ENCODE measurements around the gene PIGM. TPM values are rescaled to one million over a fixed set of nuclear protein-coding genes. Genes with fewer than 3 reads are reported as not detected.

Gene PIGM
- total and polyA plus RNA-seq, 4 donors, result 8.8 to 19.2 (median 12.3) TPM

DNA sequence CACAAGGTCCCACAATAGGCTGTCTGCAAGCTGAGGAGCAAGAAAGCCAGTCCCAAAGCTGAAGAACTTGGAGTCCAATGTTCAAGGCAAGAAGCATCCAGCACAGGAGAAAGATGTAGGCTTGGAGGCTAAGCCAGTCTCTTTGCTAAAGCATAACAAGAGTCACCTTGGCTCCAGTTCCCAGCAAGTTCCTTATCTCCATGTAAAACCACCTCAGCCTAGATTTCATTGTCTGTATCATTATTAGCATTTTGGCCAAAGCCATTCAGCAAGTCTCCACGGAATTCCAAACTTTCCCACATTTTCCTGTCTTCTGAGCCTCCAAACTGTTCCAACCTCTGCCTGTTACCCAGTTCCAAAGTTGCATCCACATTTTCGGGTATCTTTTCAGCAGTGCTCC, 36.9 kb downstream of the PIGM start:
- no peaks in the 10 kb centered on the region for H3K9me3 ChIP-seq (ENCODE audit: control insufficient read depth, insufficient read depth, low read length)
- no peak overlapping the region for H3K27ac ChIP-seq (ENCODE audit: low read depth, low read length)
- no peak for DNase-seq (ENCODE audit: low read depth in 4 of 6, low spot score in 6 of 6)
- H3K36me3 ChIP-seq (ENCODE audit: control insufficient read depth, insufficient read depth, low read length), result no peaks in the 10 kb centered on the region
- no peaks in the 10 kb centered on the region for H3K4me1 ChIP-seq (ENCODE audit: control insufficient read depth, insufficient read depth, low read length)
- no peak overlapping the region for H3K4me3 ChIP-seq (ENCODE audit: low read depth, low read length)
- H3K27me3 ChIP-seq (ENCODE audit: control insufficient read depth, insufficient read depth, low read length), result no peaks in the 10 kb centered on the region
- WGBS (ENCODE audit: insufficient coverage), result 80% methylated on average over 1 of the region's 2 CpGs

DNA sequence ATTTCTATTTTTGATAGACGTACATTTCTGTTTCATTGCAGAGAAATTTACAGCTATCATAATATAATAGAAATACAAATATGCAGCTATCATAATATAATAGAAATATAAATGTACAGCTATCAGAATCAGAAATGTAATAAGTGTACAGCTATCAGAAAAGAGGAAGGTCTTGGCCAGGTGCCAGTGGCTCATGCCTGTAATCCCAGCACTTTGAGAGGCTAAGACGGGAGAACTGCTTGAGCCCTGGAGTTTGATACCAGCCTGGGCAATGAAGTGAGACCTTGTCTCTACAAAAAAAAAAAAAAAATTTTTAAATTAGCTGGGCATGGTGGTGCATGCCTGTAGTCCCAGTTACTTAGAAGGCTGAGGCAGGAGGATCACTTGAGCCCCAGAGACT, 37.9 kb downstream of the PIGM start:
- H3K36me3 ChIP-seq (ENCODE audit: control insufficient read depth, insufficient read depth, low read length), result no peaks in the 10 kb centered on the region
- H3K4me3 ChIP-seq (ENCODE audit: low read depth, low read length), result no peak overlapping the region
- no peaks in the 10 kb centered on the region for H3K4me1 ChIP-seq (ENCODE audit: control insufficient read depth, insufficient read depth, low read length)
- DNase-seq (ENCODE audit: low read depth in 4 of 6, low spot score in 6 of 6), result no peak
- H3K27ac ChIP-seq (ENCODE audit: low read depth, low read length), result no peak overlapping the region
- 43% methylated on average over 1 of the region's 2 CpGs for WGBS (ENCODE audit: insufficient coverage)
- H3K27me3 ChIP-seq (ENCODE audit: control insufficient read depth, insufficient read depth, low read length), result no peaks in the 10 kb centered on the region
- H3K9me3 ChIP-seq (ENCODE audit: control insufficient read depth, insufficient read depth, low read length), result no peaks in the 10 kb centered on the region

DNA sequence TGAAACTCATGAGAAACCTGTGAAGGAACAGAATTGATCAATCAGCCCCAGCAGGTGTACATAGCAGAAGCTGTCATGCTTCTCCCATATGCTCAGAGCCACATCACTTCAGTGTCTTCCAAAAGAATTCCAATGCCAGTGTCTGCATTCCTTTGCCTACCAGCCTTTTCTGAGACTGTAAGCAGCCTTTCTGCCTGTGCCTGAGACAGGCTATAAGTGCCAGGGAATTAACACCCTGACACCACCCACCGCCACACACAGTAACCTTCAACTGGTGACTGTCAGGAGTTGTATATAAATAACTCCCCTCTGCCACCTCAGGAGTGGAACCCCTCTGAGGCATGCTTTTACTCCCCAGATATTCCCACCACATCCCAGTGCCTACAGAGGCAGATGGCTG, 39.6 kb downstream of the PIGM start:
- H3K36me3 ChIP-seq (ENCODE audit: control insufficient read depth, insufficient read depth, low read length), result no peaks in the 10 kb centered on the region
- no peaks in the 10 kb centered on the region for H3K9me3 ChIP-seq (ENCODE audit: control insufficient read depth, insufficient read depth, low read length)
- no peaks in the 10 kb centered on the region for H3K4me1 ChIP-seq (ENCODE audit: control insufficient read depth, insufficient read depth, low read length)
- no peak overlapping the region for H3K4me3 ChIP-seq (ENCODE audit: low read depth, low read length)
- H3K27me3 ChIP-seq (ENCODE audit: control insufficient read depth, insufficient read depth, low read length), result no peaks in the 10 kb centered on the region
- peak in 2 of 6 donors; percentile 12 to 51 for DNase-seq (ENCODE audit: low read depth in 4 of 6, low spot score in 6 of 6)
- no peak overlapping the region for H3K27ac ChIP-seq (ENCODE audit: low read depth, low read length)
- WGBS (ENCODE audit: insufficient coverage), result no CpG with 5 or more reads among the region's 1 CpG

DNA sequence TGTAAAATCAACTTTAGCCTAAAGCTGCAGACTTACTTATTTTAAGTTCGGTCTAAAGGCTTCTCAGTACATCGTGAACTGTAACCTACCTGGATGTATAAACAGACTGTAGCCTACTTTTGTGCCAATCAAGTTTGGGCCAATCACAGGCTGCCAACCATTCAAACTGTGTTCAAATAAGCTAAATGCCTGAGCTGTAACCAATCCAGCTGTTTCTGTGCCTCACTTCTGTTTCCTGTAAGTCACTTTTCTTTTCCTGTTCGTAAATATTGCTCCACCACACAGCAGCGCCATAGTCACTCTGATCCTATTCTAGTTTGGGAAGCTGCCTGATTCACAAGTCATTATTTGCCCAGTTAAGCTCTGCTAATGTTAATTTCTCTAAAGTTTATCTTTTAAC, 40.3 kb downstream of the PIGM start:
- no peaks in the 10 kb centered on the region for H3K36me3 ChIP-seq (ENCODE audit: control insufficient read depth, insufficient read depth, low read length)
- H3K4me3 ChIP-seq (ENCODE audit: low read depth, low read length), result no peak overlapping the region
- WGBS (ENCODE audit: insufficient coverage), result 75% methylated on average over 2 of the region's 4 CpGs
- DNase-seq (ENCODE audit: low read depth in 4 of 6, low spot score in 6 of 6), result no peak
- H3K27me3 ChIP-seq (ENCODE audit: control insufficient read depth, insufficient read depth, low read length), result no peaks in the 10 kb centered on the region
- no peak overlapping the region for H3K27ac ChIP-seq (ENCODE audit: low read depth, low read length)
- no peaks in the 10 kb centered on the region for H3K9me3 ChIP-seq (ENCODE audit: control insufficient read depth, insufficient read depth, low read length)
- no peaks in the 10 kb centered on the region for H3K4me1 ChIP-seq (ENCODE audit: control insufficient read depth, insufficient read depth, low read length)

DNA sequence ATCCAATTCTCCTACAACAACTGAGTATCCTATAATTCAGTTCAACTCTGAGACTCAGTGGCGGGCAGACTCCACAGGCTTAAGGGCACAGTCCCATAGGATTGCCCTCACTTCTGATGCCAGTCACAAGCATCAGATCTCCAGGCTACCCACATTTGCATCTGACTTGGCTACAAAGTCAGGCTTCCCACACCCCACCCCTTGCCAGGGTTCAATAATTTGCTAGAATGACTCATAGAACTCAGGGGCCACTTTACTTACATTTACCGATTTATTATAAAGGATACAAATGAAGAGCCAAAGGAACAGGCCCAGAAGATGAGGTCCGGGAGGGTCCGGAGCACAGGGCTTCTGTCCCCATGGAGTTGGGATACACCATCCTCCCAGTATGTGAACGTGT, 41.8 kb downstream of the PIGM start:
- Histone ChIP-seq H3K4me3 (ENCODE audit: low read depth, low read length) (no peak overlapping the region), H3K27ac (ENCODE audit: low read depth, low read length) (no peak overlapping the region), H3K9me3 (ENCODE audit: control insufficient read depth, insufficient read depth, low read length) (no peaks in the 10 kb centered on the region), H3K36me3 (ENCODE audit: control insufficient read depth, insufficient read depth, low read length) (no peaks in the 10 kb centered on the region), H3K27me3 (ENCODE audit: control insufficient read depth, insufficient read depth, low read length) (no peaks in the 10 kb centered on the region), H3K4me1 (ENCODE audit: control insufficient read depth, insufficient read depth, low read length) (no peaks in the 10 kb centered on the region)
- DNase-seq (ENCODE audit: low read depth in 4 of 6, low spot score in 6 of 6), result no peak
- WGBS (ENCODE audit: insufficient coverage), result 100% methylated on average over 4 of the region's 5 CpGs

DNA sequence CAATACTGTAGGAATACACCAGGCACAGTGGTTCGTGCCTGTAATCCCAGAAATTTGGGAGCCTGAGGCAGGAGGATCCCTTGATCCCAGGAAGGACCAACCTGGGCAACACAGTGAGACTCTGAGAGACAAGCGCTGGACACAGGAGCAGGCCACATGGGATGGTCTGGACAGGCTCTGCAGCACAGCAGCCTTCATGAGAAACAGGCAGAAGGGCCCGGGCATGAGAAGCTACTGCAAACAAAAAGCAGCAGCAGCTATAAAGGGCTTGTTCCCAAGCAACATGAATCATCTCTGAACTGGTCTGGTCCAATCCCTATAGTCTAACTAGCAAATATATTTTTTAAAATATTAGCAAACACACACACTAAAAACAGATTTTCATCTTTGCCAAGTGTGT, 42.2 kb downstream of the PIGM start:
- no peaks in the 10 kb centered on the region for H3K4me1 ChIP-seq (ENCODE audit: control insufficient read depth, insufficient read depth, low read length)

DNA sequence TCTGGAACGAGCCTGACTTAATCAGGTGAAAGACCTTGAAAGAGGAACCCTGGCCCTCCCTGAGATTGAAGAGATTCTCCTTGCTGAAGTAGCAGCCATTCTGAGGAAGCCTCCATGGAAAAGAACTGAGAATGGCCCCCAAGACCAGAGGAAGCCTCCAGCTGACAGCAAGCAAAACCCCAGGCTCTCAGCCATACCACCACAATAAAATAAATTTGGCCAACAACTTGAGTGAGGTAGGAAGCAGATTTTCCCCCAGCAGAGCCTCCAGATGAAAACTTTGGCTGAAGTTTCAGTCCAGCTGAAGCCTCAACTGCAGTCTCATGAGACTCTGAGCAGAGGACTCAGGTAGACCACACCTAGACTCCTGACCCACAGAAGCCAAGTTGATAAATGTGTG, 43.8 kb downstream of the PIGM start:
- WGBS (ENCODE audit: insufficient coverage), result 100% methylated on average over 1 of the region's 1 CpG

More for the DNA sequence above, 42.2 kb downstream of the PIGM start:
- no peak overlapping the region for H3K27ac ChIP-seq (ENCODE audit: low read depth, low read length)
- no peaks in the 10 kb centered on the region for H3K9me3 ChIP-seq (ENCODE audit: control insufficient read depth, insufficient read depth, low read length)
- WGBS (ENCODE audit: insufficient coverage), result 72% methylated on average over 3 of the region's 3 CpGs
- H3K4me3 ChIP-seq (ENCODE audit: low read depth, low read length), result no peak overlapping the region
- H3K27me3 ChIP-seq (ENCODE audit: control insufficient read depth, insufficient read depth, low read length), result no peaks in the 10 kb centered on the region
- no peaks in the 10 kb centered on the region for H3K36me3 ChIP-seq (ENCODE audit: control insufficient read depth, insufficient read depth, low read length)
- no peak for DNase-seq (ENCODE audit: low read depth in 4 of 6, low spot score in 6 of 6)

DNA sequence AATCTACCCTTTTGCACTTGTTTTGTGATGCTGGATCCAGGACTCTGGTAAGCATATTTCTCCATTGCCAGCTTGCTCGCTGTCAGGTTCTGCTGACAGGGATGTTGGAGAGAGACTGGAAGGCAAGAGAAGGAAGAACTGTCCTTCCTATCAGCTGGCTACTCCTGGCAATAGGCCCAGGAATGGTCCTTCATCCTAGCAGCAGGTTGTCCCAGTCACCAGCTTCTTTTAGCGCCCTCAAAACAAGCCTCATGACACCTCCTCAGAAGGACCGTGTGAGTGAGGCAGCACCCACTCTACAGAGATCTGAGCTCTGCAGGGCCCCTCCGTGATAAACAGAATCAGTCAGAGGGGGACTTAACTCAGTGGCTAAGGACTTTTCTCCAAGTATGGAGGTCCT, 44.6 kb downstream of the PIGM start:
- Histone ChIP-seq H3K4me3 (ENCODE audit: low read depth, low read length) (no peak overlapping the region), H3K9me3 (ENCODE audit: control insufficient read depth, insufficient read depth, low read length) (no peaks in the 10 kb centered on the region), H3K27me3 (ENCODE audit: control insufficient read depth, insufficient read depth, low read length) (no peaks in the 10 kb centered on the region), H3K4me1 (ENCODE audit: control insufficient read depth, insufficient read depth, low read length) (no peaks in the 10 kb centered on the region), H3K27ac (ENCODE audit: low read depth, low read length) (no peak overlapping the region), H3K36me3 (ENCODE audit: control insufficient read depth, insufficient read depth, low read length) (no peaks in the 10 kb centered on the region)
- 76% methylated on average over 3 of the region's 4 CpGs for WGBS (ENCODE audit: insufficient coverage)
- DNase-seq (ENCODE audit: low read depth in 4 of 6, low spot score in 6 of 6), result no peak

More for the DNA sequence above, 43.8 kb downstream of the PIGM start:
- Histone ChIP-seq H3K27ac (ENCODE audit: low read depth, low read length) (no peak overlapping the region), H3K36me3 (ENCODE audit: control insufficient read depth, insufficient read depth, low read length) (no peaks in the 10 kb centered on the region), H3K4me1 (ENCODE audit: control insufficient read depth, insufficient read depth, low read length) (no peaks in the 10 kb centered on the region), H3K4me3 (ENCODE audit: low read depth, low read length) (no peak overlapping the region), H3K9me3 (ENCODE audit: control insufficient read depth, insufficient read depth, low read length) (no peaks in the 10 kb centered on the region), H3K27me3 (ENCODE audit: control insufficient read depth, insufficient read depth, low read length) (no peaks in the 10 kb centered on the region)
- DNase-seq (ENCODE audit: low read depth in 4 of 6, low spot score in 6 of 6), result no peak

DNA sequence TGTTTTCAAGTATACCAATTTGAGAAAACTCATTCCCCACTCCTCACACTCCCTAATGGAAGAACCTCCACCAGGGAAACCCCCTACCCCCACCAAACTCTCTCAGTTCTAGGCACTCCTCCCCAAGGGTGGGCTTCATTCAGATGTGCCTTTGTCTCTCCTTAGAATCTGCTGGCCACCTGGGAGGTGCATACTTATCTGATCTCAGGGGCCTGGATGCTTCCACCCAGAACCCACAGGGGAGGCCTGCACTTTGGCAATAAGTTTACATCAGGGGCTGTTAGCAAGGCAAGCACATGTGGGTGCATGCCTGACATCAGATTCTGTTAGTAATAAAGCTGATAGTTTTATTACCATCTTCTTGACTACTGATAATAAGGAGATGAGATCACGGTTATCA, 45.3 kb downstream of the PIGM start:
- no peaks in the 10 kb centered on the region for H3K4me1 ChIP-seq (ENCODE audit: control insufficient read depth, insufficient read depth, low read length)
- WGBS (ENCODE audit: insufficient coverage), result no CpG with 5 or more reads among the region's 1 CpG
- no peak overlapping the region for H3K27ac ChIP-seq (ENCODE audit: low read depth, low read length)
- H3K9me3 ChIP-seq (ENCODE audit: control insufficient read depth, insufficient read depth, low read length), result no peaks in the 10 kb centered on the region
- H3K27me3 ChIP-seq (ENCODE audit: control insufficient read depth, insufficient read depth, low read length), result no peaks in the 10 kb centered on the region
- no peak for DNase-seq (ENCODE audit: low read depth in 4 of 6, low spot score in 6 of 6)
- H3K4me3 ChIP-seq (ENCODE audit: low read depth, low read length), result no peak overlapping the region
- no peaks in the 10 kb centered on the region for H3K36me3 ChIP-seq (ENCODE audit: control insufficient read depth, insufficient read depth, low read length)

DNA sequence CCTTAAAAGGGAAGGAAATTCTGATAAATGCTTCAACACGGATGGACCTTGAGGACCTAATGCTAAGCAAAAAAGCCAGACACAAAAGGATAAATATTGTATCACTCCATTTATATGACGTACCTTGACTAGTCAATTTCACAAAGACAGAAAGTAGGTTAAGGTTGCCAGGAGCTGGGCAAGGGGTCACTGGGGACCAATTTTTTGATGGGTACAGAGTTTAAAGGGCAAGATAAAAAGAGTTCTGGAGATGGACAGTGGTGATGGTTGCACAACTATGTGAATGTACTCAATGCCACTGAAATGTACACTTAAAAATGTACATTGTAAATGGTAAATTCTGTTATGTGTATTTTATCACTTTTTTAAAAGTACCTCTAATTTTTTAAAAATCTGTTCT, 45.7 kb downstream of the PIGM start:
- Histone ChIP-seq H3K27ac (ENCODE audit: low read depth, low read length) (no peak overlapping the region), H3K4me1 (ENCODE audit: control insufficient read depth, insufficient read depth, low read length) (no peaks in the 10 kb centered on the region)
- no CpG with 5 or more reads among the region's 2 CpGs for WGBS (ENCODE audit: insufficient coverage)

More for the DNA sequence above, 45.7 kb downstream of the PIGM start:
- H3K36me3 ChIP-seq (ENCODE audit: control insufficient read depth, insufficient read depth, low read length), result no peaks in the 10 kb centered on the region
- no peak for DNase-seq (ENCODE audit: low read depth in 4 of 6, low spot score in 6 of 6)
- no peaks in the 10 kb centered on the region for H3K27me3 ChIP-seq (ENCODE audit: control insufficient read depth, insufficient read depth, low read length)
- no peaks in the 10 kb centered on the region for H3K9me3 ChIP-seq (ENCODE audit: control insufficient read depth, insufficient read depth, low read length)
- H3K4me3 ChIP-seq (ENCODE audit: low read depth, low read length), result no peak overlapping the region
